ENCODE results near the gene IL1RAPL2. TPM values are rescaled to one million over a fixed set of nuclear protein-coding genes. Genes with fewer than 3 reads are reported as not detected.
"Not testable (repeated sequence)": the region's sequence is repeated elsewhere in the genome, so short reads cannot be mapped to it uniquely, and the experiment has no call there.

IL1RAPL2 gene
- total and polyA plus RNA-seq, 2 of the 4 experiments (the other 2 are of a cell fraction), result 0.03 TPM; not detected in 1

DNA sequence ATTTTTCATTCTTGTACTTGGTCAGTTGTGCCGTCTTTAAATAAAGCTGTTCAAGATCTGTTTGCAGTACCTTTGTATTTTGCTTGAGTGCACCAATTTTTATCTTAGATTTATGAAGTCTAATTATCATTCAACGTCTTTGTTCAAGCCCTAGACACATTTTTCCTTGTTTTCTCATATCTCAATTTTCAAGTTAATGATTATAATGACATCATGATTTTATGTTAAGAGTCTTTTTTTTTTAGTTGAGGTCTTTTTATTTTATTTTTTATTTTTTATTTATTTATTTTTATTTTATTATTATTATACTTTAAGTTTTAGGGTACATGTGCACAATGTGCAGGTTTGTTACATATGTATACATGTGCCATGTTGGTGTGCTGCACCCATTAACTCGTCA lies 463.0 kb downstream of the IL1RAPL2 start:
- H3K4ac ChIP-seq (ENCODE audit: low read depth, low read length); H4K5ac ChIP-seq (ENCODE audit: low read depth, low read length); ATAC-seq (ENCODE audit: low read depth); H4K91ac ChIP-seq (ENCODE audit: insufficient read depth, low read depth, low read length); H3K4me3 ChIP-seq (ENCODE audit: insufficient read depth, low read depth, low read length); H4K8ac ChIP-seq (ENCODE audit: low read depth in 2 of 2, low read length in 2 of 2); H2BK120ac ChIP-seq (ENCODE audit: low read depth, low read length); H3K27me3 ChIP-seq (ENCODE audit: control insufficient read depth, insufficient read depth, low read length); H3K27ac ChIP-seq (ENCODE audit: insufficient read depth, low read length); H3K4me2 ChIP-seq (ENCODE audit: low read depth, low read length); H2AK9ac ChIP-seq (replicated peaks; ENCODE audit: low read depth, low read length, poor library complexity); H3K9me1 ChIP-seq (ENCODE audit: insufficient read depth, low read length); H2BK20ac ChIP-seq (ENCODE audit: low read depth, low read length); intact Hi-C loops (cut with micrococcal nuclease); H2AFZ ChIP-seq (replicated peaks; ENCODE audit: low read length, poor library complexity); H3K18ac ChIP-seq (ENCODE audit: low read depth, low read length); CTCF ChIA-PET; H3K36me3 ChIP-seq (ENCODE audit: control insufficient read depth, insufficient read depth, low read length); H3K56ac ChIP-seq (ENCODE audit: extremely low read depth, insufficient read depth, low read length); H3K23ac ChIP-seq (ENCODE audit: low read depth, low read length); BruUV-seq (replicated peaks); DNase-seq; in situ Hi-C loops (cut with MboI; ENCODE audit: low sequenced_read_pairs); H4K20me1 ChIP-seq (ENCODE audit: insufficient read depth, low read length); H2BK5ac ChIP-seq (ENCODE audit: low read depth, low read length, poor library complexity, severe bottlenecking); dilution Hi-C loops (cut with HindIII; ENCODE audit: low sequenced_read_pairs, unreplicated experiment); H3K9ac ChIP-seq (ENCODE audit: low read depth, low read length); H3K79me1 ChIP-seq (ENCODE audit: low read depth in 1 of 2, low read length in 2 of 2); H3K9me3 ChIP-seq (ENCODE audit: control insufficient read depth, insufficient read depth, low read length); POLR2A ChIA-PET (ENCODE audit: unreplicated experiment); H3K4me1 ChIP-seq (ENCODE audit: control insufficient read depth, insufficient read depth, low read length); H3K14ac ChIP-seq (replicated peaks; ENCODE audit: low read depth, low read length); H2BK15ac ChIP-seq (ENCODE audit: low read depth, low read length); H2AK5ac ChIP-seq (ENCODE audit: low read depth, low read length): not testable (repeated sequence)
- WGBS, 2 experiments (ENCODE audit: extremely low coverage in 2 of 2, insufficient read length in 1 of 2), result no CpG with 5 or more reads among the region's 3 CpGs
